SKM-1 treated with dmso at 0.1 percent for 144 hours (cell line): ENCODE data around the gene GPR65.
"Not testable (repeated sequence)": the region's sequence is repeated elsewhere in the genome, so short reads cannot be mapped to it uniquely, and the experiment has no call there.

Source experiments
- DNase-seq: peaks from one replicate; lab custom pipeline; 2025; ENCODE audit not compliant: unreplicated experiment; lab: John Stamatoyannopoulos, UW

The GPR65 gene

GRCh38 chr14:88003425-88003824 lies 1.5 kb upstream of the GPR65 start:
- no peak for DNase-seq

DNA sequence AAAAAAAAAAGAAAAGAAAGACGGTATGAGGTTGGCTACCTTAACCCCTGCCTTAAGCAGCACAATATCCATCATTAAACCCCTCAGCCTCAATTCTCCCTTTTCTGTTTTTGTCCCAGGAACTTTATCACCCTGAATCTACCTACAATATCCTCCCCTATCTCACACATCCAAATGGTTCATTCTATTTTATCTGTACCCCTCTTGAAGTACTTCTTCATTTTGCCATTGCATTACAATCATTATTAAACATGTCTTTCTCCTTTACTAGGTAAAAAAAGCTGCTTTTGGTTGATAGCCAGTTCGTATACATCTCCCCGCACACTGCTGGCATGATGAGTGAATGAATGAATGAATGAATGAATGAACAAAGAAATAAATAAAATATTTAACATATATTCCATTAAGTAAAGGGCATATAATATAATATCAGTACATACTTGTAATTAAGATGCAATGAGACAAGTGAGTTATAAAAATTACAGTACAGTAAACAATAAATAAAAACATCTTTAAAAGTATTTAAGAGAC lies 364 bp upstream of the GPR65 start:
- no peak for DNase-seq

DNA sequence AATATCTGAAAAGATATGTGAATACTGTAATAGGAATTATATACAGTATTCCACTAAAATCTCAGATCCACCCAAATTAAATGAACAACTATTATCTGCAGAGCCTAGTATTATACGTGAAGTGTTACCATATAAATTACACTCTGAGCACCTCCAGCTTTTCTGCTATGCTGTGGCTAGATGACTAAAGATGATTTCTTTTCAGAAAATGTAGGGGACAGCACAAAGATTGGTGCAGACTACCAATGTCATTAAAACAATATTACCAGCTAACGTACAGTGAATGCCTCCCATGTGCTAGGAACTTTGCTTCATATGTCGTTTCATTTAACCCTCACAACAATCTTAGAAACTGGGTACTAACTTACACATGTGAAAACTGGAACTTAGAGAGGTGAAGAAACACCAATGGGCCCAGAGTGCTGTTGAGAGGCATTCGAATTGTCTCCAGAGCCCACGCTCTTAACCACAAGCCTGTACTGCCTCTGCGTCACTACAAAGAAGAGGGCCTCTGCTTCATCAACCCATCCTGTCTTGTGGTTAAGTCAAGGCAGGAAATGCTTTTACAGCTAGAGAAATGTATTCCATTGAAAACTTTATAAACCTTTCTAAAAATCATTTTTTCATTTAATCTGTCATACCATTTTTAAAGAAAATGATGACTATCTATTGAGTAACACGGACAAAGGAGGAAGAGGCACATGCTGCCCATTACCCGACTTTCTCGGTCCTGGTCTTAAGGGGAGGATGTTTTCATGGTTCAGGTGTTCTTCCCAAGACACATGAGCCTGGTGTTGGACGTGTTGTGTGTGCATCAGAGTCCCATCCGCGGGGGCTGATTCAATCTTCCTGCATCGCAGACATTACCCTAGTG lies 1.3 kb downstream of the GPR65 start:
- DNase-seq, result peak; percentile 66

DNA sequence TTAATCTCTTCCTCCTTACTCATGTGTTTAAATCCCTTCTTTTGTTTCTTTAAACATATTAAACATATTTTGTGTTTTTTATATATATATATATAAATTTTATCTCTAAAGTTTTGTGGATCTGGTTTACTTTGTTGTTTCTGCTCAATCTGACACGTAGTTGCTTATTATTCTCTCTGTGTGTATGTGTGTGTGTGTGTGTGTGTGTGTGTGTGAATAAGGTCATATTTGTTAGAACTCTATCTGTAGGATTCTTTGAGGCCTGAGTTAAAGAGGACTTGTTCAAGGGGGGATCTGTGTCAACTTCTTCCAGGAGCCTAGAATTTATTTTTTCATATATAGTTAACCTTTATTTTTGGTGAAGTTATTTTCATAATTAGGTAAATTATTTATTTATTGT lies 2.7 kb downstream of the GPR65 start:
- no peak for DNase-seq

DNA sequence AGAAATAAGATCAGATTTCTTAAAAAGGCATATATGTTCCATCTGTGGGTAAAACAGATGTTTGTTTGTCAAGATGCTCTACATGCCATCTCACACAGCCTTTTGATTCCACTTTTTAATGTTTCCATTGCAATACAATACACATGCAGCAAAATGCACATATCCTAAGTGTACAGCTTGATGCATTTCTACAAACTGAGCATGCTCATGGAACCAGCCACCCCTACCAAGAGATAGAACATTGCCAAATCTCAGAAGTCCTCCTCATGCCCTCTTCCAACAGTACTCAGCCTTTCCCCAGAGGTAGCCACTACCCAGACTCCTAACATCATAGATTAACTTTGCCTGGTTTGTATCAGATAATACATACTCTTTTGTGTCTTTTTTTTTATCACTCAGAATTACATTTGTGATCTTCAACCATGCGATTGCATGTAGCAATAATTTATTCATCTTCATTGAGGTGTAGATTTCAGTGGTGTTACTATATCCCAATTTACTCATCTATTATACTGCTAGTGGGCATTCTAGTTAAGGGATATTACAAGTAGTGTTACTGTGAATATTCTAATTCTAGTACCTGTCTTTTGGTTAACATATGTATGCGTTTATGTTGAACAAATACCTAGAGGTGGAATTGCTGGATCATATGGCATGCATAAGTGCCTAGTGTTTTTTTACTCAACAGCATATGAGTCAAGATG lies 3.3 kb downstream of the GPR65 start:
- no peak for DNase-seq

DNA sequence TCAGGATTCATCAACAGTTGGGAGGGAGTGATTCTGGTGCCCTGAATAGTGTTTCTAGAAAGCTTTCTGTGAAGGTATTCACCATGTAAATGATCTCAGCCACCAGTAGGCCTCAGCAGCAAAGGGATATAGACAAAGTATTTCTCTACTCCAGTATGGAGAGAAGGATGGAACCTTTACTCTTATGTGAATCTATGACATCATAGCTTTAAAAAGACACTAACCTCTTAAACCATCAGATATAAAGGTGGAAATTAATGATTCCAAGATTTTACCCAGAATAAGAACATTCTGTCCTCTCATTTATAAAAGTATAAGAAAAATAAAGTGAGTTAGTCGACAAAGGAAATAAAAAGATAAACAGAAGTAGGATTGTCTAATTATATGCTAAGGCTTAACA lies 4.6 kb downstream of the GPR65 start:
- DNase-seq, result no peak

DNA sequence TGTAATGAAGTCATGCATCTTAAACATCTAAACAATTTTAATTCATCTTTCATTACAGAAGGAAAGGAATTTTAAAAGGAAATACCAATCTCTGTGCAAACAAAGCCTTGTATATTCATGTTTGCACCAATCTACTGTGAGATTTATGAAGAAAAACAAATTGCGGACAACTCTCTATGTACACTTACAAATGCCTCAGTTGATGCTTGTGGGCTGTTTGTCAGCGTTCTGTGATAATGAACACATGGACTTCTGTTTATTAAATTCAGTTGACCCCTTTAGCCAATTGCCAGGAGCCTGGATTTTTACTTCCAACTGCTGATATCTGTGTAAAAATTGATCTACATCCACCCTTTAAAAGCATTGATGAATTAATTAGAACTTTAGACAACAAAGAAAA lies 5.4 kb downstream of the GPR65 start:
- no peak for DNase-seq

DNA sequence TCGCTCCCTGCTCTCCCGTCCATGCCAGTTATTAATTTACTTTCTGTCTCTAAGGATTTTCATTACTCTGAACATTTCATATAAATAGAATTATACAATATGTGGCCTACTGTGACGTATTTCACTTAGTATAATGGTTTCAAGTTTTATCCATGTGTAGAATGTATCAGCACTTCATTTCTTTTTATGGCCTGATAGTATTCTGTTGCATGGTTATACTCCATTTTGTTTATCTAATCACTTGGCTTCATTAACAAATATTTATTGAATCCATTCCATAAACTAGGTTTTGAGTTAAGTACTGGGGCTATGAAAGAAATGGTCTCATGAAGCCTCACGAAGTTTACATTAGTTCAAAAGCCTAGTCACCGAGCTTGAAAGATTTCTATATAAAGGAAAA lies 7.6 kb downstream of the GPR65 start:
- DNase-seq, result no peak

DNA sequence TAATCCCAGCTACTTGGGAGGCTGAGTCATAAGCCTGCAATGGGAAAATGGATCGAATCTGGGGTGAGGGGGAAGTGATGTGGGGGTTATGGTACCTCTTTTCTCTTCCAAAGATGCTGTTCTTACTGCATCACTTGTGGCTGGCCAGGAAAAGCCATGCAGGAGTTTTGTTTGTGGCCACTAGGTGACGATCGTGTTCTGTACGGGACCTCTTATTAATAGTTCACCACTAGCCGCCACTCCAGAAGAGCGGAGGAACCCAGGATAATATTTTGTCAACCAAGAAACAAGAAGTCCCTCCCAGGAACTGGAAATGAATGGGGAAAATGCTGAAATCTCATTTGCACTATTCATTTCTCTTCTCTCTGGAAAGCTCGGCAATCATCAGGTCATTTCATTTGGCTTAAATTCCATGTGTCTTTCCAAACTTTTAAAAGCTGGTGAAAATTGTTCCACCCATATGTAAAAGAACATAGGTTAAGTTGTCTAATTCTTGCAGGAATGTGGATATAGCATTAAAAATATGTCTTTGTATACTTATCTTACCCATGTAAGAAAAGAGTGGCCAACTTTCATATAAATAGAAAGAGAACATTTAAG lies 8.9 kb downstream of the GPR65 start:
- DNase-seq, result peak; percentile 36

DNA sequence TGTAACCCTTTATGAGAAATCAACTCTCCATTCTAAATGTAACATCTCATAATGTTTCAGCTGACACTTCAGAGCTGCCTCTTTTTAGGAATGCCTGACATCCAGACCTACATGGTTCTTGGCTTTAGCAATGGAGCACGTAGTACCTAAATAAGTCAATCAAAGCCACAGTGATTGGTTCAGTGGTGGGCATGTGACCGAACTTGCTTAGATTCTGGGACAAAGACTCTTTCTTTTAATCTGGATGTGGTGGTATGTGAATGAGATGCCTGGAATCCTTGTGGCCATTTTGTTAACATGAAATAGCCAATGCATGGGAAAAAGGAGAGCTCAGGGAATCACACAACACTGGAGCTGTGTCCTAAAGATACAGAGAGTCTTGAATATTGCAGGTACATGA lies 11.8 kb downstream of the GPR65 start:
- no peak for DNase-seq

GRCh38 chr14:88017535-88017934 lies 12.6 kb downstream of the GPR65 start:
- DNase-seq, result no peak

- no peak for DNase-seq
Measured at GRCh38 chr14:88023658-88024187, 18.8 kb downstream of the GPR65 start.

GRCh38 chr14:88024252-88025086 lies 19.5 kb downstream of the GPR65 start:
- DNase-seq, result not testable (repeated sequence)

DNA sequence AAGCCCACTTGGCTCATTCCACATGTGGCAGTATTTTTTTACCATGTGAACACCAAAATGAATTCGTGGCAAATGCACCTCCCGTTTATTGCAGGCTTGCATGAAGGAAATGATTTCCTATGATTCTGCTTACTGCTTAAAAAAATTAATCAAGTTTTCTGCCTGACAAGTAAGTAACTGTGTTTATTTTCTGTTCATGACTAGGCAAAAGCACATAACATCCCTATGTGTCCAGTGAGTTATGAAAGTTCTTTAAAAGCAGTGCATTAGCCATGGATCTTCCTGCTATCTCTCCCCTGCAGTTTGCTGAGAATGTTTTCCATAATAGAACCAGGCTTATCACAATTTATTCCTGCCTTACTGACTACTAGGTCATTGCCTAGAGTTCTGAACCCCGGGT lies 20.4 kb downstream of the GPR65 start:
- no peak for DNase-seq

DNA sequence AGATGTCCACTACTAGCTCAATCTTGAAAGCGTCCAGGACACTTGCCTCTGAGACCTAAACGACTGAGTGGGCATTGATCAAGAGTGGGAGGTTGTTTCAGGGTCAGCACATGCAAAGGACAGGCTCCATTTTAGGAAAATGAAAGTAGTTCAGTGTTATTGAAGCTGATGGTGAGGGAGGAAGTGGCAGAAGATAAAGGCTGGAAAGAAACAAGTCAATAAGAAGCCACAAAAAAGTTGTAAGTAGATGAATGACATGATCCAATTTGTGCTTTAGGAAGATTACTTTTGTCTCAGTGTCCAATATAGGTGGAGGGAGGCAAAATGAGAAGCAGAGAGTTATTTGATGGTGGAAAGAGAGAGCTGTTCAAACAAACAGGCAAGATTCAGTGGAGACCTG lies 22.0 kb downstream of the GPR65 start:
- DNase-seq, result no peak

DNA sequence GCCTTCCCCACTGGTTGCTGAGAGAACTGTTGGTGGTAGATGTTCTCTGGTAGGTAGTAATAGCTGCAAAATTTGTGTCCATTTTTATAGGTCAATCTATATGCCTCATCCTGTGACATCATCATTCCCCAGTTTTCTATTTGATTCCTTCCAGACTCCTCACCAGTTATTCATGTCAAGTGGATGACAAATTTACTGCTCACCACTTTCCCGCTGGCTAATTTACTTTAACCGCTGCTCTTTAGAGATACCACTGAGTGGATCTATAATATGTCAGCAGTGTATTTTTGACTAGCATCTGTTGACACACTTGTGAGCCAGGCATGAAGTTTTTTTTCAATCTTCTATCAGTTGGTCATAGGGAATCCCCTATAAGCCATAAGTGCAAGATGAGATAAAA lies 24.6 kb downstream of the GPR65 start:
- no peak for DNase-seq

DNA sequence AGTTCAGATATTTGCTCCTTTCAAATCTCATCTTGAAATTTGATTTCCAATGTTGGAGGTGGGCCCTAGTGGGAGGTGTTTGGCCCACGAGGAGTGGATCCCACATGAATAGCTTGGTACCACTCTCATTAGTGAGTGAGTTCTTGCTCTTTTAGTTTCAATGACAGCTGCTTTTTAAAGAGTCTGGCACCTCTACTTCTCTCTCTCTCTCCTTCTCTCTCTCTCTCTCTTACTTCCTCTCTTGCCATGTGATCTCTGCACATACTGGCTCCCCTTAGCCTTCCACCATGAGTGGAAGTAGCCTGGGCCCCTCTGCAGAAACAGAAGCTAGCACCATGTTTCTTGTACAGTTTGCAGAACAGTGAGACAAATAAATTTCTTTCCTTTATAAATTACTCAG lies 25.1 kb downstream of the GPR65 start:
- peak; percentile 9 for DNase-seq

DNA sequence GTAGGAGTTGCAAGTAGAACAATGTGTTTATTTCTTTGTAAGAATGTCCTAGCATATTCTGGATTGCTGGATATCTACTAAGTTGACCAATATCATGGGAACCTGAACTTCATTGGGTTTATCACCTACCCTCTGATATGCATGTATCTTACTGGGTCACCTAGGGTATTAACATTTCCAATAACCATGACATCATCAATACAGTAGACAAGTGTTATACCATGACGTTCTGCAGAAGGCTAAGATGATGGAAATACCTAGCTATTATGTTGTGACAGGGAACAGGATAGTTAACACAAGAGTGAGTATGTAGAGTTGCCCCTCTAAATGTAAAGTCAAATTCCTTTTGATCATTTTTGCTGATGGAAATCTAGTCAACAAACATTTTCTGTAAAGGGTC lies 26.0 kb downstream of the GPR65 start:
- no peak for DNase-seq

DNA sequence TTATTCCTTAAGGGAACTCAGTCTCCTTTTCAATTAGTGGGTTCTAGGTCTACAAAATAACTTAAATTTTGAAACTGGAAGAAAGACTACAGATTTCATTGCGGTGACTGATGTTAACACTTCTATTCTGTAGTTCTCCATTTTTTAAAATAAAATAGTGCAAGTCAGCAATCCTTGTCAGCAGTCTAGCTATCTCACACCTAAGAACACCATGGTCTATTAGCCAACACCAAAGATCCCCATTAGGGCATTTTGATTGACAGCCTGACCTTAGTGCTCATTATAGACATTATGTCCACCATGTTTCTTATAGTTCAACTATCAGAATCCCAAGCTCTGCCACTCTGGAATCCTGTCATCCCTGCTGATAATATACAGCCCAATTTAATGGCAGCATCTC lies 27.4 kb downstream of the GPR65 start:
- DNase-seq, result no peak

GRCh38 chr14:88034076-88034475 lies 29.1 kb downstream of the GPR65 start:
- no peak for DNase-seq

- DNase-seq, result no peak
Measured at GRCh38 chr14:88036422-88036821, 31.5 kb downstream of the GPR65 start.
